DMS153 treated with DMSO at 0.1 percent for 48 hours (cell line): ENCODE data around the gene KIAA1191.
"Not testable (repeated sequence)": the region's sequence is repeated elsewhere in the genome, so short reads cannot be mapped to it uniquely, and the experiment has no call there.

ENCODE experiments used
- DNase-seq: peaks from one replicate; lab custom pipeline; 2025; ENCODE audit not compliant: unreplicated experiment; lab: John Stamatoyannopoulos, UW

The KIAA1191 gene

GRCh38 chr5:176317534-176318374 is 43.8 kb downstream of the KIAA1191 start:
- DNase-seq: no peak

GRCh38 chr5:176305356-176305755 is 56.2 kb downstream of the KIAA1191 start:
- DNase-seq: not testable (repeated sequence)
